H9 (cell line): ENCODE results near the gene VSIG8. TPM values are rescaled to one million over a fixed set of nuclear protein-coding genes. Genes with fewer than 3 reads are reported as not detected.

Source experiments
- DNase-seq: peaks from one replicate; pipeline ENCODE4 v3.0.0-alpha.2; 2017
- H2AFZ ChIP-seq: one replicate; pipeline ENCODE4 v1.6.1; 2013; ENCODE audit warnings: mild to moderate bottlenecking, low read length, control low read depth, moderate library complexity
- H2AK5ac ChIP-seq: 2 replicates; pipeline ENCODE4 v1.6.1; 2013; ENCODE audit warnings: low read length, control low read depth, mixed read lengths; ENCODE audit not compliant: insufficient read length
- H2BK120ac ChIP-seq: one replicate; pipeline ENCODE4 v1.6.1; 2013; ENCODE audit warnings: low read depth, mild to moderate bottlenecking, low read length, control low read depth, inconsistent platforms; ENCODE audit not compliant: poor library complexity, severe bottlenecking
- H2BK12ac ChIP-seq: 2 replicates; pipeline ENCODE4 v1.6.1; 2013; ENCODE audit warnings: low read length, control low read depth, mixed read lengths, low read depth; ENCODE audit not compliant: insufficient read length
- H2BK15ac ChIP-seq: 2 replicates; pipeline ENCODE4 v1.6.1; 2013; ENCODE audit warnings: low read depth, low read length, control low read depth
- H2BK20ac ChIP-seq: one replicate; pipeline ENCODE4 v1.6.1; 2013; ENCODE audit warnings: low read depth, mild to moderate bottlenecking, low read length, control low read depth, inconsistent platforms; ENCODE audit not compliant: poor library complexity, severe bottlenecking
- H2BK5ac ChIP-seq: 2 replicates; pipeline ENCODE4 v1.6.1; 2013; ENCODE audit warnings: low read length, control low read depth, mixed read lengths; ENCODE audit not compliant: insufficient read length
- H3K14ac ChIP-seq: 2 replicates; pipeline ENCODE4 v1.6.1; 2013; ENCODE audit warnings: low read length, control low read depth; ENCODE audit not compliant: insufficient read depth
- H3K18ac ChIP-seq: 2 replicates; pipeline ENCODE4 v1.6.1; 2013; ENCODE audit warnings: low read depth, mild to moderate bottlenecking, mixed read lengths, low read length, control low read depth; ENCODE audit not compliant: insufficient read length
- H3K23ac ChIP-seq: 2 replicates; pipeline ENCODE4 v1.6.1; 2013; ENCODE audit warnings: low read length, control low read depth, mixed read lengths, low read depth; ENCODE audit not compliant: insufficient read length
- H3K23me2 ChIP-seq: 2 replicates; pipeline ENCODE4 v1.6.1; 2013; ENCODE audit warnings: low read depth, mild to moderate bottlenecking, mixed read lengths, low read length, control low read depth; ENCODE audit not compliant: insufficient read length, poor library complexity, severe bottlenecking
- H3K27ac ChIP-seq: 2 replicates; pipeline ENCODE4 v1.5.1; 2013; ENCODE audit warnings: low read length, control low read depth, mixed read lengths, low read depth; ENCODE audit not compliant: insufficient read length
- H3K27me3 ChIP-seq: 2 replicates; pipeline ENCODE4 v1.6.1; 2013; ENCODE audit warnings: low read length, control low read depth, inconsistent platforms; ENCODE audit not compliant: insufficient read depth
- H3K4ac ChIP-seq: 2 replicates; pipeline ENCODE4 v1.6.1; 2013; ENCODE audit warnings: low read depth, mild to moderate bottlenecking, control low read depth, inconsistent platforms, low read length, moderate library complexity
- H3K4me1 ChIP-seq: 2 replicates; pipeline ENCODE4 v1.6.1; 2013; ENCODE audit warnings: low read length, control low read depth, inconsistent platforms; ENCODE audit not compliant: insufficient read depth
- H3K4me2 ChIP-seq: 2 replicates; pipeline ENCODE4 v1.6.1; 2013; ENCODE audit warnings: low read length, control low read depth, mixed read lengths; ENCODE audit not compliant: insufficient read length, insufficient read depth
- H3K56ac ChIP-seq: 2 replicates; pipeline ENCODE4 v1.6.1; 2013; ENCODE audit warnings: low read depth, mild to moderate bottlenecking, mixed read lengths, low read length, control low read depth; ENCODE audit not compliant: insufficient read length
- H3K79me1 ChIP-seq: 2 replicates; pipeline ENCODE4 v1.6.1; 2013; ENCODE audit warnings: low read depth, mild to moderate bottlenecking, moderate library complexity, low read length, control low read depth, inconsistent platforms; ENCODE audit not compliant: insufficient read depth, poor library complexity, severe bottlenecking
- H3K79me2 ChIP-seq: 2 replicates; pipeline ENCODE4 v1.6.1; 2013; ENCODE audit warnings: low read length, control low read depth, inconsistent platforms; ENCODE audit not compliant: insufficient read depth
- H3K9ac ChIP-seq: 2 replicates; pipeline ENCODE4 v1.6.1; 2013; ENCODE audit warnings: low read length, control low read depth, mixed read lengths; ENCODE audit not compliant: insufficient read length; ENCODE audit errors: extremely low read depth
- H3K9me3 ChIP-seq: one replicate; pipeline ENCODE4 v1.6.1; 2013; ENCODE audit warnings: low read depth, low read length, inconsistent platforms; ENCODE audit not compliant: control insufficient read depth
- H3T11ph ChIP-seq: one replicate; pipeline ENCODE4 v1.6.1; 2013; ENCODE audit warnings: mild to moderate bottlenecking, low read length, control low read depth, inconsistent platforms
- H4K20me1 ChIP-seq: one replicate; pipeline ENCODE4 v1.6.1; 2013; ENCODE audit not compliant: control insufficient read depth, insufficient read length, insufficient read depth
- H4K5ac ChIP-seq: 2 replicates; pipeline ENCODE4 v1.6.1; 2013; ENCODE audit warnings: low read depth, mild to moderate bottlenecking, mixed read lengths, low read length, control low read depth; ENCODE audit not compliant: insufficient read length
- H4K8ac ChIP-seq: replicated peaks from 2 replicates; pipeline ENCODE4 v1.6.1; 2013; ENCODE audit warnings: low read length, control low read depth, mixed read lengths, low read depth; ENCODE audit not compliant: insufficient read length
- H4K91ac ChIP-seq: 2 replicates; pipeline ENCODE4 v1.6.1; 2013; ENCODE audit warnings: low read depth, mild to moderate bottlenecking, moderate library complexity, mixed read lengths, low read length, control low read depth; ENCODE audit not compliant: insufficient read length
- H3K27ac Mint-ChIP-seq, 3 experiments: 2 replicates in 2 of 3; 3 replicates in 1 of 3; pipeline ENCODE4 v1.8.0; 2020 to 2021; ENCODE audit warnings: mixed read lengths in 3 of 3, mild to moderate bottlenecking in 1 of 3, moderate library complexity in 1 of 3
- H3K27me3 Mint-ChIP-seq: 2 replicates; pipeline ENCODE4 v1.8.0; 2021; ENCODE audit warnings: low read depth, mild to moderate bottlenecking, moderate library complexity, mixed read lengths
- H3K36me3 Mint-ChIP-seq, 3 experiments: 2 replicates in 2 of 3; 3 replicates in 1 of 3; pipeline ENCODE4 v1.8.0; 2020 to 2021; ENCODE audit warnings: low read depth in 3 of 3, mixed read lengths in 3 of 3; ENCODE audit not compliant: insufficient read depth in 1 of 3
- H3K4me1 Mint-ChIP-seq, 2 experiments: 2 replicates each; pipeline ENCODE4 v1.8.0; 2020; ENCODE audit warnings: mixed read lengths in 2 of 2
- H3K4me3 Mint-ChIP-seq, 2 experiments: 2 replicates in 1 of 2; 3 replicates in 1 of 2; pipeline ENCODE4 v1.8.0; 2020 to 2021; ENCODE audit warnings: mild to moderate bottlenecking in 2 of 2, mixed read lengths in 2 of 2, moderate library complexity in 1 of 2
- H3K9me3 Mint-ChIP-seq, 2 experiments: 2 replicates in 1 of 2; 3 replicates in 1 of 2; pipeline ENCODE4 v1.8.0; 2020; ENCODE audit warnings: mild to moderate bottlenecking in 2 of 2, mixed read lengths in 2 of 2, moderate library complexity in 1 of 2
- WGBS: extraction: QIAGEN DNeasy Blood & Tissue Kit; methylation state at CpG from one replicate; pipeline ENCODE4 v1.1.7; 2013; ENCODE audit warnings: missing lambda C conversion rate, low lambda C conversion rate, mixed read lengths; ENCODE audit not compliant: insufficient read length; ENCODE audit errors: extremely low coverage; 5-methylcytosine and 5-hydroxymethylcytosine counted together
- total RNA-seq: library from RNA; stranded (reverse); gene quantifications from 2 replicates; pipeline ENCODE4 v1.2.1, GENCODE V29; 2021
- TF ChIP-seq, protein P1 (sequence below): fragments of 200-600 bp; sonication (generic); conservative IDR thresholded peaks from 3 replicates; pipeline ENCODE4 v1.8.0; 2021; ENCODE audit warnings: antibody characterized with exemption, mild to moderate bottlenecking

The VSIG8 gene
- total RNA-seq, 1 experiment from 2014 or later, result not detected

DNA sequence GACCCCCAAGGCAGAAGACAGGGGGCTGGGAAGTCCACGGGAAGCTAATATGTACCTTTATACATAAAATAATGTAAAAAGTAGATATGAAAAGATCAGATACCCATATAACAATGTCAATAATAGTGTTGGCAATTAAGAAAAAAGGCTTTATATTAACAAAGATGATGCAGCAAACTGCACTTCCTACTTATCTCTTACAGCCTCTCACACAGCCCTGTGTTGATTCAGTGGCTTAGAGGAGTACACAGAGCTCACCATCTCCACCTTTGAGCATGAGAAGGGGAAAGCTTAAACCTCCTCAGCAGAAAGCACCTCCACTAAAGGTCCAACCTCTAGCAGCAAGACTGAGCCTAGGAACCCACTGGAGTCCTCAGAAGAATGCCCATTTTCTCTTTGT lies 7.2 kb upstream of the VSIG8 start:
- H3K4me2 ChIP-seq, result no peak overlapping the region
- H3K9ac ChIP-seq, result no peak overlapping the region
- no peak overlapping the region for H3K27ac ChIP-seq
- no peaks in the 10 kb centered on the region for H3K9me3 Mint-ChIP-seq
- H3K27ac Mint-ChIP-seq, result peak overlapping the region in 1 of 3 experiments; percentile 54; a peak in 1 of 7 replicates
- H3K79me1 ChIP-seq, result no peaks in the 10 kb centered on the region
- no peaks in the 10 kb centered on the region for H4K20me1 ChIP-seq
- no peak overlapping the region for H2BK20ac ChIP-seq
- no peak overlapping the region for H2BK15ac ChIP-seq
- peaks cover 22% of the 10 kb centered on the region for H3K27me3 Mint-ChIP-seq
- H3K4me1 Mint-ChIP-seq, result peaks cover 18 to 24% of the 10 kb centered on the region in 2 experiments
- H3K23me2 ChIP-seq, result no peaks in the 10 kb centered on the region
- H2AFZ ChIP-seq, result no peak overlapping the region
- no peaks in the 10 kb centered on the region for H3K4me1 ChIP-seq
- H3K23ac ChIP-seq, result no peak overlapping the region
- H2BK12ac ChIP-seq, result no peak overlapping the region
- no peak overlapping the region for H3K4ac ChIP-seq
- H2AK5ac ChIP-seq, result no peak overlapping the region
- DNase-seq, result no peak
- no peak overlapping the region for H4K8ac ChIP-seq
- WGBS, result no CpG with 5 or more reads among the region's 1 CpG
- peaks cover 0 to 2% (median 0%) of the 10 kb centered on the region in 3 experiments; a peak in 2 of 7 replicates for H3K36me3 Mint-ChIP-seq
- no peak overlapping the region for H2BK5ac ChIP-seq
- H3K14ac ChIP-seq, result no peak overlapping the region
- no peaks in the 10 kb centered on the region for H3K79me2 ChIP-seq
- no peak overlapping the region for H2BK120ac ChIP-seq
- no peak overlapping the region for H4K91ac ChIP-seq
- H3K18ac ChIP-seq, result no peak overlapping the region
- H3K9me3 ChIP-seq, result no peaks in the 10 kb centered on the region
- TF ChIP-seq, protein P1, sequence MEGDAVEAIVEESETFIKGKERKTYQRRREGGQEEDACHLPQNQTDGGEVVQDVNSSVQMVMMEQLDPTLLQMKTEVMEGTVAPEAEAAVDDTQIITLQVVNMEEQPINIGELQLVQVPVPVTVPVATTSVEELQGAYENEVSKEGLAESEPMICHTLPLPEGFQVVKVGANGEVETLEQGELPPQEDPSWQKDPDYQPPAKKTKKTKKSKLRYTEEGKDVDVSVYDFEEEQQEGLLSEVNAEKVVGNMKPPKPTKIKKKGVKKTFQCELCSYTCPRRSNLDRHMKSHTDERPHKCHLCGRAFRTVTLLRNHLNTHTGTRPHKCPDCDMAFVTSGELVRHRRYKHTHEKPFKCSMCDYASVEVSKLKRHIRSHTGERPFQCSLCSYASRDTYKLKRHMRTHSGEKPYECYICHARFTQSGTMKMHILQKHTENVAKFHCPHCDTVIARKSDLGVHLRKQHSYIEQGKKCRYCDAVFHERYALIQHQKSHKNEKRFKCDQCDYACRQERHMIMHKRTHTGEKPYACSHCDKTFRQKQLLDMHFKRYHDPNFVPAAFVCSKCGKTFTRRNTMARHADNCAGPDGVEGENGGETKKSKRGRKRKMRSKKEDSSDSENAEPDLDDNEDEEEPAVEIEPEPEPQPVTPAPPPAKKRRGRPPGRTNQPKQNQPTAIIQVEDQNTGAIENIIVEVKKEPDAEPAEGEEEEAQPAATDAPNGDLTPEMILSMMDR, result no peak
- H3K27me3 ChIP-seq, result no peaks in the 10 kb centered on the region
- H4K5ac ChIP-seq, result no peak overlapping the region
- no peak overlapping the region for H3T11ph ChIP-seq
- H3K4me3 Mint-ChIP-seq, result no peak overlapping the region
- no peak overlapping the region for H3K56ac ChIP-seq
